ENCODE results near the gene LENG9. TPM values are rescaled to one million over a fixed set of nuclear protein-coding genes. Genes with fewer than 3 reads are reported as not detected.
"Not testable (repeated sequence)": the region's sequence is repeated elsewhere in the genome, so short reads cannot be mapped to it uniquely, and the experiment has no call there.

Gene LENG9
- total and polyA plus RNA-seq, 3 donors from 2014 or later: 1.9 to 5.8 (median 5.6) TPM

DNA sequence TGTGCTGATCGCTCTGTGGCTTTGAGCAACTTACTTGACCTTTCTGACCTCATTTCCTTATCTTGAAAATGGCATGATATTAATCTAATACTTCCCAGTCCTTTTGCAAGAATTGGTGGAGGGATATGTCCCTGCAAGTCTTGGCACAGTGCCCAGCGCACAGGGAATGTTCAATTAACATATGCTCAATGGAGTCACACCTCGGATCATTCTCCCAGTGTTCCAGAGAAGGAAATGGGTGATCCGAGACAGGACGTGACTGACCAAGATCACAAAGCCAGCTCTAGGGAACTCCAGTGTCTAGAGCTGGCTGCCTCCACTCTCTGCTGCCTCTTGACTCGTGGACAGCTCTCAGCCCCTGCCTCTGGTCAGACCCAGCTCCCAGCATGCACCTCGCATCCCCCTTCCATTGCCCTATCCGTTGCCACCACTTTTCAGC is 5.9 kb upstream of the LENG9 start:
- Histone ChIP-seq H3K4me3 (no peak overlapping the region), H3K36me3 (ENCODE audit: low read depth, missing control alignments) (no peaks in the 10 kb centered on the region), H3K4me1 (peaks cover 9% of the 10 kb centered on the region), H3K27ac (no peak overlapping the region), H3K9me3 (no peaks in the 10 kb centered on the region), H3K27me3 (no peaks in the 10 kb centered on the region)
- DNase-seq: no peak
- 63 to 74% methylated on average over 8 of the region's 8 CpGs for WGBS, 2 donors
- intact Hi-C loops (cut with DNase I; ENCODE audit: low total_unique reads): no loop called here
- TF ChIP-seq POLR2A (IDR thresholded peaks at IDR 0.05) (no peak), CTCF (IDR thresholded peaks at IDR 0.05) (no peak)

- H3K27me3 ChIP-seq; H3K4me3 ChIP-seq; DNase-seq; intact Hi-C loops (cut with DNase I; ENCODE audit: low total_unique reads); H3K36me3 ChIP-seq (ENCODE audit: low read depth, missing control alignments); H3K27ac ChIP-seq; H3K9me3 ChIP-seq; H3K4me1 ChIP-seq: not testable (repeated sequence)
- 65 to 79% methylated on average over 14 of the region's 14 CpGs for WGBS, 2 donors
These were observed 2.5 kb upstream of the LENG9 start for GRCh38 chr19:54466110-54466480.

DNA sequence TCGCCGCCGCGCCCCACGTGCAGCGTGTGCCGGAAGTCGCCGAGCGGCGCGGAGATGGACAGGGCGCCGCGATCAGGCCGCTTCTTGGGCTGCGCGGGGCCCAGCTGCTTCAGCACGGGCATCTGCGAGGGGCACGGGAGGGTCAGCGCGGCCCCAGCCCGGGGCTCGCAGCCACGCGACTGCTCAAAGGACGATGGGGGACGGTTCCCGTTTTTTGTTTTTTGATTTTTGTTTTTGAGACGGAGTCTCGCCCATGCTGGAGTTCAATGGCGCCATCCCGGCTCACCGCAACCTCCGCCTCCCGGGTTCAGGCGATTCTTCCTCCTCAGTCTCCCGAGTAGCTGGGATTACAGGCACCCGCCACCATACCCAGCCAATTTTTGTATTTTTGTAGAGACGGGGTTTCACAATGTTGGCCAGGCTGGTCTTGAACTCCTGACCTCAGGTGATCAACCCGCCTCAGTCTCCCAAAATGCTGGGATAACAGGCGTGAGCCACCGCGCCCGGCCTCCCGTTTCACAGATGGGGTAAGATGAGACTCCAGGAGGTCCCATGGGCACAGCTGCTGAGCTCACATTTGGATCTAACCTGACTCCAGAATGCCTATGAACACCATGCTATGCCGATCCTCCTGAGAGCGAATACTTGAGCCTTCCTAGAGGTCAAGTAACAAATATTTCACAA is 2.0 kb upstream of the LENG9 start:
- 64 to 68% methylated on average over 41 to 47 of the region's 49 CpGs for WGBS, 2 donors
- peak overlapping the region in 1 of 2 donors; percentile 59 for H3K4me3 ChIP-seq
- DNase-seq: no peak
- intact Hi-C loops (cut with DNase I; ENCODE audit: low total_unique reads): no loop called here
- no peak overlapping the region for H3K27ac ChIP-seq
- peaks cover 7% of the 10 kb centered on the region for H3K4me1 ChIP-seq
- no peaks in the 10 kb centered on the region for H3K27me3 ChIP-seq
- H3K9me3 ChIP-seq: no peaks in the 10 kb centered on the region
- H3K36me3 ChIP-seq (ENCODE audit: low read depth, missing control alignments): no peaks in the 10 kb centered on the region
- TF ChIP-seq POLR2A (IDR thresholded peaks at IDR 0.05) (no peak), CTCF (IDR thresholded peaks at IDR 0.05) (no peak)

GRCh38 chr19:54464630-54465425 is 1.2 kb upstream of the LENG9 start:
- DNase-seq: peak; percentile 95
- Histone ChIP-seq H3K27ac (peak overlapping the region; percentile 82 to 95), H3K4me1 (peaks cover 7% of the 10 kb centered on the region), H3K4me3 (peak overlapping the region; percentile 59 to 69), H3K27me3 (no peaks in the 10 kb centered on the region), H3K9me3 (no peaks in the 10 kb centered on the region), H3K36me3 (ENCODE audit: low read depth, missing control alignments) (no peaks in the 10 kb centered on the region)
- intact Hi-C loops (cut with DNase I; ENCODE audit: low total_unique reads): no loop called here
- 36 to 45% methylated on average over 4 to 85 of the region's 87 CpGs for WGBS, 2 donors
- TF ChIP-seq CTCF (IDR thresholded peaks at IDR 0.05) (no peak), POLR2A (IDR thresholded peaks at IDR 0.05) (no peak)

DNA sequence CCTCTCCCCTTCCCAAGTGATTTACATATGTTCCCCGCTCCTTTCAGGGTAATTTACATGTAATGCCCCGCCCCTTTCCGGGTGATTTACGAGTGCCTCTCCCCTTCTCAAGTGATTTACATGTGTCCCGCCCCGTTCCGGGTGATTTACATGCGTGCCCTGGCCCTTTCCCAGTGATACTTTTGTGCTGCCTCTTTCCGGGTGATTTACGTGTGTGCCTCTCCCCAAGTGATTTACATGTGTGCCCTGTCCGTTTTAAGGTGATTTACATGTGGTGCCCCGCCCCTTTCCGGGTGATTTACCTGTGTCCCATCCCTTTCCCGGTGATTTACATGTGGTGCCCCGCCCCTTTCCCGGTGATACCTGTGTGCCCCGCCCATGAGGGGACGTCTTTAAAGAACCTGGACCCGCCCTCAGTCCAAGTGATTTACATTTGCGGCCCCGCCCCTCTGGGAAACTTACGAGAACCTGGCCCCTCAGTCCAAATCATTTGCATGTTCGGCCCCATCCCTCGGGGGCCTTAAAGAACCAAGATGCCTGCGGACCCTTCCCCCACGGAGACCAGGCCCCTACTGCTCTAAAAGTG is 559 bp upstream of the LENG9 start:
- 4 to 5% methylated on average over 22 to 26 of the region's 26 CpGs for WGBS, 2 donors
- intact Hi-C loops (cut with DNase I; ENCODE audit: low total_unique reads): no loop called here
- DNase-seq: peak; percentile 97
- H3K4me1 ChIP-seq: peaks cover 10% of the 10 kb centered on the region
- no peaks in the 10 kb centered on the region for H3K27me3 ChIP-seq
- peak overlapping the region; percentile 59 to 69 for H3K4me3 ChIP-seq
- TF ChIP-seq POLR2A (IDR thresholded peaks at IDR 0.05): no peak
- no peak for TF ChIP-seq CTCF (IDR thresholded peaks at IDR 0.05)
- H3K36me3 ChIP-seq (ENCODE audit: low read depth, missing control alignments): no peaks in the 10 kb centered on the region
- H3K27ac ChIP-seq: peak overlapping the region; percentile 82 to 95
- no peaks in the 10 kb centered on the region for H3K9me3 ChIP-seq

All from testis (tissue), 3 donors.